ENCODE data around the gene DAO. TPM values are rescaled to one million over a fixed set of nuclear protein-coding genes. Genes with fewer than 3 reads are reported as not detected.

The DAO gene
- total and polyA plus RNA-seq, 2 donors (not counting 1 experiment from before 2014, with no cell fraction given): not detected

GRCh38 chr12:108940138-108940537 is 60.2 kb downstream of the DAO start:
- H3K27me3 ChIP-seq (ENCODE audit: control insufficient read depth, insufficient read depth, low read length): peaks cover 10% of the 10 kb centered on the region
- no peaks in the 10 kb centered on the region for H4K20me1 ChIP-seq (ENCODE audit: control insufficient read depth, extremely low read depth, insufficient read depth, low read length)
- H3K27ac ChIP-seq (ENCODE audit: insufficient read depth, low read length): no peak overlapping the region
- no peaks in the 10 kb centered on the region for H3K79me2 ChIP-seq (ENCODE audit: control insufficient read depth, insufficient read depth, low read length)
- H3K9ac ChIP-seq (ENCODE audit: insufficient read depth, low read length): no peak overlapping the region
- no peak overlapping the region for H2AFZ ChIP-seq (ENCODE audit: low read length)
- no peak overlapping the region for H3K4me2 ChIP-seq (ENCODE audit: extremely low read depth, insufficient read depth, low read length)
- H3K36me3 ChIP-seq (ENCODE audit: control insufficient read depth, insufficient read depth, low read length): no peaks in the 10 kb centered on the region
- no peak overlapping the region for H3K4me3 ChIP-seq (replicated peaks in 1 of 4; ENCODE audit: control extremely low read depth in 1 of 4, insufficient read depth in 1 of 4, low read depth in 3 of 4, low read length in 4 of 4)
- DNase-seq (ENCODE audit: low read depth in 2 of 2): no peak
- no peaks in the 10 kb centered on the region for H3K9me3 ChIP-seq (ENCODE audit: control insufficient read depth, insufficient read depth, low read depth, low read length)
- TF ChIP-seq CTCF (conservative IDR thresholded peaks at IDR 0.05 in 1 of 2, IDR thresholded peaks at IDR 0.05 in 1 of 2; ENCODE audit: low read depth in 1 of 2, low read length in 2 of 2) (no peak), EZH2 (IDR thresholded peaks at IDR 0.05; ENCODE audit: low read length, missing control alignments) (no peak)
- H3K4me1 ChIP-seq (ENCODE audit: control insufficient read depth, extremely low read depth, insufficient read depth, low read length): no peaks in the 10 kb centered on the region

- Histone ChIP-seq H3K79me2 (ENCODE audit: control insufficient read depth, insufficient read depth, low read length) (no peaks in the 10 kb centered on the region), H4K20me1 (ENCODE audit: control insufficient read depth, extremely low read depth, insufficient read depth, low read length) (no peaks in the 10 kb centered on the region), H3K36me3 (ENCODE audit: control insufficient read depth, insufficient read depth, low read length) (no peaks in the 10 kb centered on the region), H3K27ac (ENCODE audit: insufficient read depth, low read length) (no peak overlapping the region), H3K9ac (ENCODE audit: insufficient read depth, low read length) (no peak overlapping the region), H3K27me3 (ENCODE audit: control insufficient read depth, insufficient read depth, low read length) (no peaks in the 10 kb centered on the region), H3K4me1 (ENCODE audit: control insufficient read depth, extremely low read depth, insufficient read depth, low read length) (no peaks in the 10 kb centered on the region), H3K4me3 (replicated peaks in 1 of 4; ENCODE audit: control extremely low read depth in 1 of 4, insufficient read depth in 1 of 4, low read depth in 3 of 4, low read length in 4 of 4) (no peak overlapping the region), H3K9me3 (ENCODE audit: control insufficient read depth, insufficient read depth, low read depth, low read length) (no peaks in the 10 kb centered on the region), H3K4me2 (ENCODE audit: extremely low read depth, insufficient read depth, low read length) (no peak overlapping the region), H2AFZ (ENCODE audit: low read length) (no peak overlapping the region)
- DNase-seq (ENCODE audit: low read depth in 2 of 2): no peak
- TF ChIP-seq CTCF (conservative IDR thresholded peaks at IDR 0.05 in 1 of 2, IDR thresholded peaks at IDR 0.05 in 1 of 2; ENCODE audit: low read depth in 1 of 2, low read length in 2 of 2) (no peak), EZH2 (IDR thresholded peaks at IDR 0.05; ENCODE audit: low read length, missing control alignments) (no peak)
Observed at GRCh38 chr12:108947097-108947496, 67.2 kb downstream of the DAO start.

- Histone ChIP-seq H4K20me1 (ENCODE audit: control insufficient read depth, extremely low read depth, insufficient read depth, low read length) (no peaks in the 10 kb centered on the region), H3K9ac (ENCODE audit: insufficient read depth, low read length) (no peak overlapping the region), H3K9me3 (ENCODE audit: control insufficient read depth, insufficient read depth, low read depth, low read length) (no peaks in the 10 kb centered on the region), H2AFZ (ENCODE audit: low read length) (no peak overlapping the region), H3K27me3 (ENCODE audit: control insufficient read depth, insufficient read depth, low read length) (no peaks in the 10 kb centered on the region), H3K79me2 (ENCODE audit: control insufficient read depth, insufficient read depth, low read length) (no peaks in the 10 kb centered on the region), H3K4me3 (replicated peaks in 1 of 4; ENCODE audit: control extremely low read depth in 1 of 4, insufficient read depth in 1 of 4, low read depth in 3 of 4, low read length in 4 of 4) (no peak overlapping the region), H3K27ac (ENCODE audit: insufficient read depth, low read length) (no peak overlapping the region), H3K36me3 (ENCODE audit: control insufficient read depth, insufficient read depth, low read length) (no peaks in the 10 kb centered on the region), H3K4me1 (ENCODE audit: control insufficient read depth, extremely low read depth, insufficient read depth, low read length) (no peaks in the 10 kb centered on the region), H3K4me2 (ENCODE audit: extremely low read depth, insufficient read depth, low read length) (no peak overlapping the region)
- TF ChIP-seq EZH2 (IDR thresholded peaks at IDR 0.05; ENCODE audit: low read length, missing control alignments) (no peak), CTCF (conservative IDR thresholded peaks at IDR 0.05 in 1 of 2, IDR thresholded peaks at IDR 0.05 in 1 of 2; ENCODE audit: low read depth in 1 of 2, low read length in 2 of 2) (no peak)
- no peak for DNase-seq (ENCODE audit: low read depth in 2 of 2)
Observed at GRCh38 chr12:108948367-108948766, 68.5 kb downstream of the DAO start.
